ENCODE measurements around the gene CLEC16A.
"Not testable (repeated sequence)": the region's sequence is repeated elsewhere in the genome, so short reads cannot be mapped to it uniquely, and the experiment has no call there.

Gene CLEC16A

DNA sequence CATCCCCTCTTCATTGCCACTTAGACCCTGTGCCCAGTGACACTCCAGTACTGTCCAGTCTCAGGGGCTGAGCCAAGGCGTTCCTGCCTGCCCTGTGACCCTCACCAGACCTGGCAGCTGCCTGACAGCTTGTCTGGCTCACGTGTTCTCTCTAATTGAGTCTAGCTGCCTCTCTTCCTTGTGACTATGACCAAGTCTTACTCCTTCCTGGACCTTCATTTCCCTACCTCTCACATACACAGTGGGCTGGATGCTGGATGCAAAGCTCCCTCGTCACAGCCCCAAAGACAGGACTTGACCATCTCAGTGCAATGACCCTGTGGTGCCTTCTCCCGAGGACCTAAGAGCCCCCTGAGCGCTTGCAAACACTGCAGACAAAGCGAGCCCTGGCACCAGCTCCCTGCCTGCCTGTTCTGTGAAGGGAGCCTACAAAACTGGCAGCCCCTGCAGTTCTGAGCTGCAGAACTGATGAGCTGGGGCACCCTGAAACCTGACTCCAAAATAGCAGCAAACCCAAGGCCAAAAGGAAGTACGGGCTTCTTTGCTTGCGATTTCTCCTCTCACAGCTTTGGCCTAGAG is 3.8 kb upstream of the CLEC16A start:
- DNase-seq = no peak

DNA sequence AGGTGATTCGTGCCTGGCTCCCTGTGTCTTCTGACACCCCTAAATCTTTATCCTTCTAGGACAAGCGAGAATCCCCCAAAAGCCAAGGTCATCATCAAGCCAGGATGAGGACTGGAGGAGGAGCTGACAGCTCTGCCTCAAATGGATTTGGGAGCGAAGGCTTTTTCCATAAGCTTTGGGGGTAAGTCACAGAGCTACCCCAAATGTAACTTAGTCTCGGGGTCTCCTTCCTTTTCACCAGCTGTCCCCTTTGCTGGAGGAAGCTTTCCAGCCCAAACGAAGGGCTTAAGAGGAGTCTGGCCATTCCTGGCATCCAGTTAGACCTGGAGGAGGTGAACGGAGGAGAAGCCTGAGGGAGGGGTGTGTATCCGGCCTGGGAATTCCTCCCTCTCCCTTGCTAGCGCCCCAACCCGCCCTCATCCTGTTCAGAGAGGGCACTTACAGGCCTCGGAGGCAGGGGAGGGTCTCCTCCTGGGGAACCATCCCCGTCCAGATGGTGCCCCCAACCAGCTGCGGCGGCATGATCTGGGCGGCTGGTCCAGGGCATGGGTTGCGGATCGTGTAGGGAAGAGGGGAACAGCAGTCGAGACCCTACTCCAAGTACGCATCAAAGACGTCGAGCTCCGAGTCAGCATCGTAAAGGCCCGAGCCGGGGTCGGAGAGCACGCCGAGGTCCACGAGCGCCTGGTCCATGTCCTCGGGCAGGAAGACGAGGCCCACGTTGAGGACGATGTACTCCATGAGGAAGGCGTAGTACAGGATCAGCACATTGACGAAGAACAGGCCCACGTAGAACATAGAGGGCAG is 3.0 kb upstream of the CLEC16A start:
- DNase-seq = no peak

GRCh38 chr16:10941935-10942351 is 2.4 kb upstream of the CLEC16A start:
- not testable (repeated sequence) for DNase-seq

DNA sequence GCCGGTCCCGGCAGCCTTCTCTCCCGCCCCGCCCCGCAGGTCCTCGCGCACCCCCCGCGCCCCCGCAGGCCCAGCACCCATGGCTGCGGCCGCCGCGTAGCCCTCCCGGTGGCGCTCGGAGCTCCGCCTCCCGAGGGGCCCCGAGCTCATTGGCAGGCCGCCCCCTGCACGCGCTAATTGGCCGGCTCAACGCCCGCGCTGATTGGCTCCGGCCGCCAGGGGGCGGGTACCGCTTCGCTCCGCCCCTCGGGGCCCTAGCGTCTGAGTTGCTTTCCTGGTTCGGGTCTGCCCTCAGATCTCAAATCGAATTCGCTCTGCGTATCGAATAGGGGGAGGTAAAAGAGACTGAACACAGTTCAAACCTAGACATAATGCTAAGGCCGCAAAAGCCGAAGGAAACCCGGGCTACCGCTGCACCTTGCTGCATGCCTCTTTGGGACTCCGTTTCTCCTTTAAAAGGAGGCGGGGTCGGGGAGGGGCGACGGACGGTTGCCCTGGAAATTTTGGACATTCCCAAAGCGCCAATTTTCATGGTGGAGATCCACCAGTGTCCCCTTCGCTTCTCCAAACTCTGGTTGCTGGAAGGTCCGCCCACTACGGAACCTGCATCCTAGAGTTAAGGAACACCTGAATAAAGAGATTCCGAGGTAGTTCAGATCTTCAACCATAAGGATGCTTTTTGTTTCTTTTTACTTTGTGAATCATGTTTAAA is 1.9 kb upstream of the CLEC16A start, which contains the start of gene DEXI:
Gene DEXI (minus strand): TSS at position 117 of the 712 bp plus-strand sequence. CDS start 463 bp downstream, outside the sequence.
- peak; percentile 95 for DNase-seq

- no peak for DNase-seq
Observed at GRCh38 chr16:10943064-10943353, 1.4 kb upstream of the CLEC16A start.

DNA sequence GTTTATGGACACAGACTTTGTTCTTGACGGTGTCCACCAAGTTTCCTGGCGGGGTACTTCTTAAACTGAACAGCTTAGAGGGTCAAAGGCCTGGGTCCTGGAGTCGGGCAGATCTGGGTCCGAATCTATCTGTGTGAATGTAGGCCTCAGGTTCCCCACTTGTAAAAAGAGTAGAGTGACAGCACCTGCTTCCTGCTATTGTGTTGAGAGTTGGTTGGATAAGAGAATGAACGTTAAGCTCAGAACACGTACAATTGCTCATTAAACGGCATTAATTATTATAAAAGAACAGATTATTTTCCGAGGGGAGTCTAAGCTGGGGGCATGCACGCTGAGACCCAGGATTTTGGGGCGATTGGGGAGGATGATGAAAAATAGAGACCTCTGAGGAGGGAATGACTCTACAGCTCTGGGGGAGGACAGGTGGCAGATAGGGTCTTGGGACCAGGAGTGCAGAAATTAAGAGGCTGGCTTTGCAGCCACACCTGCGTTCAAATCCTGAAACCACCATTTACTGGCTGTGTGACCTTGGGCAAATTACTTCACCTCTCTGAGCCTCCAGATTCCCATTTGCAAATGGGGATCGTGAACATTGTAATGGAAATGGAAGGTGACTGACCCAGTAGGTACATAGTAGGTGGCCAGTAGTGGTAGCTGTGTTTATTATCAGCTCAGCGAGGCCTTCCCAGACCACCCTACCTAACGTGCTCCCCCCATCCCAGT is 862 bp downstream of the CLEC16A start:
- DNase-seq = no peak

DNA sequence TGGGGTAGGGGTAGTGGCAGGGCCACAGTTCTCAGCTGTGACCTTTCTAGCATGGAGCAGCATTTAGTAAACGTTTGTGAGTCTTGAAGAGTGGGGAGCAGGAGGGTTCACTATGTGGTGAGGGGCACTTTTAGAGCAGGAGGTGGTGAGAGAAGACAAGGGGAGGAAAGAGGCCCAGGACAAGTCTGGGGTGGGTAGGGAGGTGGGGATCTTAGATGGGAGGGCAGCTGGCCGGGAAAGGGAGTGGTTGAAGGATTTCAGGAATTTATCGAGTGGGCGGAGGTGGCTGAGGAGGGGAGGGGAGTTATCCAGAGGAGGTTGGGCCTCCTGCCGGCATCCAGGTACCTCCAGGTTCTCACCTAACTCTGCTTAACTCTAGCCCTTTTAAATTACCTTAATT is 1.9 kb downstream of the CLEC16A start:
- no peak for DNase-seq

DNA sequence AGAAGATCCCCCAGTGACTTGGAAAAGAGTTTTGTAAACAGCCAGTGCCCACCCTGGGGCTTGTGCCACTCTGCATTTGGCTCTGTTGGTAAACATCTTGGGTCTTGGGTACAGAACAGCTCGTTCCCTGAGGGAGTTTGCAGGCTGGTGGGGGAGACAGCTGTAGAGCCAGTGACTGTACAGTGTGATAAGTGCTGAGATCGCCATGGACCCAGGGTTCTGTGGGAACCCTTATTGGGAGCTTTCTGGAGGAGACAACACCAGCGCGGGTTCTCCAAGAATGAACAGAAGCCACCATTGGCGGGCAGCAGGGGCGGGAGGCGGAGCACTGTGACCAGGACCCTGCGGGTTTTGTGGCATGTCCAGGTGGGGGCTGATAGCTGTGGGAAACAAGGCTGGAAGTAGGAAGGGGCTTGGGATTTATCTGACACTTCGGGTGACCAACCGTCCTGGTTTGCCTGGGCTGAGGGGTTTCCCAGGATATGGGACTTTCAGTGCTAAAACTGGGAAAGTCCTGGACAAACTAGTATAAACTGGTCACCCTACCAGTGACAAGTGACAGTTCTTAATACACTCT is 2.9 kb downstream of the CLEC16A start:
- DNase-seq = no peak

DNA sequence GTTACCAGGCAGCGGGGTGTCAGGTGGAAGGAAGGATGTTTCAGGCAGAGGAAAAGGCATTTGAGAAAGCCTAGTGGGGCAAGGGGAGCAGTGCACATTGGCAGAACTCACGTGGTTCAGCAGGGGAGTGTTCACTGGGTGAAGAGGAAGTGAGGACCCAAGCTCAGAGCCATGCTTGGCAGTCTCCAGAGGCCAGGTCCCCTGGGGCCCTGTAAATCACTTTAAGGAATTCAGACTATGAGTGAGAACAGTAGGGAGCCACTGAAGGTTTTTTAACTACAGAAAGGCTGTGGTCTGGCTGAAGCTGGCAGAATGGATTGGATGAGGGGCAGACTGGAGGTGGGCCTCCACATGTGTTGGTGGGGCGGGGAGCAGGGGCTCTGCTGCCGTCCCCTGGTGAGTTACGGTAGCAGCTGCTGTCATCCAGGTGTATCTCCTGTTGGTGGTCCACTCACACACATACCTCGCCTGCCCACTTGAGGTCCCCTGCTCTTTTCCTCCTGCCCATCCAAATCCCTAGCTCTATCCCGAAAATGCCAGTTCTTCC is 5.1 kb downstream of the CLEC16A start:
- no peak for DNase-seq

DNA sequence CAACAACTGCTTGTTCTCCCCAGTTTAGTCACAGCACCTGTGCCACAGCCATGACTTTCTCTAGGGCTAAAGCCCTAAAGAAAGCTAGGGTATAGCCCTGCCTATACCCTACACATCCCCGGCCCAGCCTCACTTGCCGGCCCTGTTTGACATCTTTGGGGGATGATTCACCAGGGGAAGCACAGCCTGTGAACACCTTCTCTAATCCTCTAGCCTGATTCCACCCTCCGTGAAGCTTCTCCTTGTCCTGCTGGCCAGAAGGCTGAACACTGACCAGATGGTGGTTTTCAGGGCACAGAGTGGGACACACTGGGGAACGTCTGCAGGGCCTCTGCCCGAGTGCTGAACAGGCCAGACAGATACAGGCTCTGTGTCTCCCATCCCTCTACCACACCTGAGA is 6.0 kb downstream of the CLEC16A start:
- DNase-seq = no peak

- DNase-seq = no peak
Observed at GRCh38 chr16:10951026-10951425, 6.7 kb downstream of the CLEC16A start.

DNA sequence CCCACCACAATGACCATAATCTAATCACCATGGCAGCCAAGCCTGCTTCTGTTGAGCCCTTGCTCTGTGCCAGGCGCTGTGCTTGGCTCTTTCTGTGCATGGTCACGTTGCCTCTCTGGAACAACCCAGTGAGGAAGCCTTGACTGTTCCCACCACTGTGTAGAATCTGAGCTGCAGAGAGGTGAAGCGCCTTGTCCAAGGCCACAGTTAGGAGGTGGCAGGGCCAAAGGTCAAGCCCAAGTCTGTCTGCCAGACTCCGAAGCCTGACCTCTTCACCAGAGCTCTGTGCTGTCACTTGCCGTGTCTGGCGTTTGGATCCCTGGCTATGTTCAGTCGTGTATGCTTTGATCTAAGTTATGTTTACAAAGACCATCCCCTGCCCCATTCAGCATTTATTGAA is 10.5 kb downstream of the CLEC16A start:
- no peak for DNase-seq

DNA sequence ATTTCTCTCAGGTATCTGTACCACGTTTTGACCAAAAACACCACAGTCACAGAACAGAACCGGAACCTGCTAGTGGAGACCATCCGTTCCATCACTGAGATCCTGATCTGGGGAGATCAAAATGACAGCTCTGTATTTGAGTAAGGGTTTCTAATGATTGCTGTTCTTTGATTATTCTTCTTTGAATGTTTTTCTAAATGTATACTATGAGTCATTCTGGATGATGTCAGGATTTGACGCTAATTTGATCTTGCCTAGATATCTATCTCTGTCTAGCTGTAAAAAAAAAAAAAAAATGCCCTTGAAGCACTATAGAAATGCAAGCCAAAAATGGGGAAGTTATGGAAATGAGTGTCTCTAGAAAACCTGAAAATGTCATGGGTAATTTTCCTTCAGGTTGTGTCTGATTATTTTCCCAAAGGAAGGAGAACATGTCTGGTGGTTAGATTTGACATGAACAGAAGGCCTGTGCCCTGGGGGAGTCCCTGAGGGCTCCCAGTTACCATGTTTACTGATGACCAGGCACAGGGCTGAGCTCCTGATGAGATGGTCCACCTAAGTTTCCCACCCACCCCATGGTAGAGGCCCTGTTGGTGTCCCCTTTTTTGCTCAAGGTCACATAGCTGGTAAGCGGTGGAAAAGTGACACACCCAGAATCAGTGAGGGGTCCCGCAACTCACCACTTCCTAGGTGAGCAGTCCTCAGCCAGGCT is 13.6 kb downstream of the CLEC16A start:
- DNase-seq = peak; percentile 56

GRCh38 chr16:10959161-10959560 is 14.8 kb downstream of the CLEC16A start:
- DNase-seq = no peak

GRCh38 chr16:10961231-10961630 is 16.9 kb downstream of the CLEC16A start:
- DNase-seq = peak; percentile 72

DNA sequence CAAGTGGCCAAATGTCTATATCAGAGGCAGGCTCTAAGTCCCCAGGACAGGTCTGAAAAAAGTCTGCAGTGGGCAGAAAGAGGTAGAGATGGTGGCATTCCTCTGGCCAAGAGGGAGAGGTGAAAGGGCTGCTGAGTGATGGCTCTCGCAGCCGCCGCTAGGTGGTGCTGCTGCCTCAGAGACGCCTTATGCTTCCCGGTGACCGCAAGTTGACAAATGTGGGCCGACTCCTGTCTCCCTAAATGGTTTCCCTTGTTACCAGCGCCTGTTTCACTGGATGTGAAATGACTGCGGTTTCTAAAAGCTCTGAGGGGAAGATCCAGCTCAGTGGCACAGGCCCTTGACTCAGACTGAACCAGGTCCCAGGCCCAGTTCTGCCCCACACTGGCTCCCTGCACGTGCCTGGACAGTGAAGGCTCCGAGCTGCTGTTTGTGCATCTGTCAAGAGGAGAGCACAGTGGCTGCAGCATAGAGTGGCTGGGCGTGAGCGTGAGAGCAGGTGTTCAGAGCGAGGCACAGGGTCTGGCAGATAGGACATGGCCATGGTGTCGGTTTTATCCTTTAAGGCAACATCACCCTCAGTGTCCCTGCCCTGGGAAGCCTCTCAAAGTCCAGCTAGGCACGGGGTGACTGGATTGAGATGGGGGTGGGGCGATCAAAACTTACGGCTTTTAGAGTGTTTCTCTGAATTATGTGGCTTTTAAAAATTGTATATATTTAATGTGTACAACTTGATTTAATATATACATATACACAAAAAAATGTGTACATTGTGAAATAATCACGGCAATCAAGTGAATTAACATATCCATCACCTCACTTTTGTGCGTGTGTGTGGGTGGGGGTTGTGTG is 19.9 kb downstream of the CLEC16A start:
- DNase-seq = peak; percentile 92

DNA sequence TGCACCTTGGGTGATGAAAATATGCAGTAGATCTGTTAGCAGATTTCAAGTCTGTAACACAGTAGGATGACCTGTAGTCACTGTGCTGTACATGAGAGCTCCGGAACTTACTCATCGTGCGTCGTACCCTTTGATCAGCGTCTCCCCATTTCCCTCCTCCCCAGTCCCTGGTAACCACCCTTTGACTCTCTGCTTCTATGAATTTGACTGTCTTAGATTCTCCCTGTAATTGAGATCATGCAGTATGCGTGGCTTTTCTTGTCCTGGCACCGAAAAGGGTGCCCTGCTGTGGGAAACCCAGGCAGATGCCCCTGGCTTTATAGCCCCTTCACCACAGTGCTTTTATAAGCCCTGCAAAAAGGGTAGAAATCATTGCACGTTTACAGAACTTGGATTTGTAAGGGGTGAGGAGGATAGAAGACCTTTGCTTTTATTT is 20.5 kb downstream of the CLEC16A start:
- peak; percentile 75 for DNase-seq

DNA sequence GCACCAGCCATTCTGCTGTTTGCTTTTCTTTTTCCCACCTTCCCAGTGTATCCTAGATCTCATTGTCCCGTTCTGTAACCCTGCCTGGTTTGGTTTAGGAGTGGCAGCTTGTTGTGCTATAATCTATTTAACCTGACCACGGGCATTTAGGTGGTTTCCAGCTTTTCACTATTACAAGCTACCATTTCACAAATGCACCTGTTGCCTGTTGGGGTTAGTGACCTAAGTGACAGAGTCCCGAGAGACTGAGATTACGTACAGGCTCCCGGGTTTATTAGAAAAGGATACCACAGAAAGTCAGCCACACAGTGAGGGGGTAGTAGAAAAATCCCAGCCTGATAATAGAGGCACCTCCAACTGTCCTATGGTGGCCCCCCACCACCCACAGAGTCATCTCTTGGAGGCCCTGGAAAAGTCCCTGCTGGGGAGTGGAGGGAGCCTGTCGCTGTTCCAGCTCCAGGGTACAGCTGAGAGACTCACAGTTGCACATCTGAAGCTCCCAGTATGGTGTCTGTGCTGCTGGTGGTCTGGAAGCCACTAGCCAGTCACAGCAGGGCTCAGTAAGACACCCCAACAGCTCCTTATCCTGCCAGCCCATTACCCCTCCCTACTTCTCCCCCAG is 21.2 kb downstream of the CLEC16A start:
- DNase-seq = peak; percentile 73

GRCh38 chr16:10966129-10966528 is 21.8 kb downstream of the CLEC16A start:
- DNase-seq = no peak

- not testable (repeated sequence) for DNase-seq
Observed at GRCh38 chr16:10966559-10966958, 22.2 kb downstream of the CLEC16A start.
